GM19328 (cell line): ENCODE results near the gene FMNL3.
"Not testable (repeated sequence)": the region's sequence is repeated elsewhere in the genome, so short reads cannot be mapped to it uniquely, and the experiment has no call there.

Experiments
- ATAC-seq: cut with Tn5 transposase; IDR thresholded peaks from one replicate; pipeline ENCODE4 v1.9.1; 2021; ENCODE audit warnings: mild to moderate bottlenecking, moderate library complexity; ENCODE audit not compliant: unreplicated experiment

The FMNL3 gene

DNA sequence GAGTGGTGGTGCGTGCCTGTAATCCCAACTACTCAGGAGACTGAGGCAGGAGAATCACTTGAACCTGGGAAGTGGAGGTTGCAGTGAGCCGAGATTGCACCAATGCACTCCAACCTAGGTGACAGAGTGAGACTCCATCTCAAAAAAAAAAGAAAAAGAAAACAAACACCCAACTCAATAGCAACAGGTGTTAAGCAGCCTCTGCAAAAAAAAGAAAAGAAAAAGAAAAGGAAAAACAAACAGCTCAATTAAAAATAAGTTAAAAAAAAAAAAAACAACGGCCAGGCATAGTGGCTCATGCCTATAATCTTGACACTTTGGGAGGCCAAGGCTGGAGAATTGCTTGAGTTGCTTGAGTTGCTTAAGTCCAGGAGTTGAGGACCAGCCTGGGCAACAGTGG is 10.6 kb upstream of the FMNL3 start:
- not testable (repeated sequence) for ATAC-seq

DNA sequence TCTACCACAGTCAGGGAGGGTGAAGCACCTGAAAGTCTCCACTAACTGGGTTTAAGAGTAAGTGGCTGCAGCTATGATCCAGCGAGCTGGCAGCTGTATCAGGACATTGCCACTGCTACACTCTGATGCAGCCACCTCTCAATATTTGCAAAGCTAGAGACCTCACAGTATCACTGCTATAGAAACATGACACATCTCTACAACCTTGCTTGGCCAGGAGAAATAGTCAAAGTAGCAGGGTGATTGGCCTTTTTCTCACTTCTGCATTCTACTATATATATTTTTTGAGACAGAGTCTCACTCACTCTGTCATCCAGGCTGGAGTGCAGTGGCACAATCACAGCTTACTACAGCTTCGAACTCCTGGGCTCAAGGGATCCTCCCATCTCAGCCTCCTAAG is 9.3 kb upstream of the FMNL3 start:
- peak; percentile 83 for ATAC-seq

- ATAC-seq, result not testable (repeated sequence)
Measured at GRCh38 chr12:49713952-49714351, 6.7 kb upstream of the FMNL3 start.

- ATAC-seq, result no peak
Measured at GRCh38 chr12:49708851-49709250, 1.6 kb upstream of the FMNL3 start.

- ATAC-seq, result no peak
Measured at GRCh38 chr12:49707812-49708147, 575 bp upstream of the FMNL3 start.

DNA sequence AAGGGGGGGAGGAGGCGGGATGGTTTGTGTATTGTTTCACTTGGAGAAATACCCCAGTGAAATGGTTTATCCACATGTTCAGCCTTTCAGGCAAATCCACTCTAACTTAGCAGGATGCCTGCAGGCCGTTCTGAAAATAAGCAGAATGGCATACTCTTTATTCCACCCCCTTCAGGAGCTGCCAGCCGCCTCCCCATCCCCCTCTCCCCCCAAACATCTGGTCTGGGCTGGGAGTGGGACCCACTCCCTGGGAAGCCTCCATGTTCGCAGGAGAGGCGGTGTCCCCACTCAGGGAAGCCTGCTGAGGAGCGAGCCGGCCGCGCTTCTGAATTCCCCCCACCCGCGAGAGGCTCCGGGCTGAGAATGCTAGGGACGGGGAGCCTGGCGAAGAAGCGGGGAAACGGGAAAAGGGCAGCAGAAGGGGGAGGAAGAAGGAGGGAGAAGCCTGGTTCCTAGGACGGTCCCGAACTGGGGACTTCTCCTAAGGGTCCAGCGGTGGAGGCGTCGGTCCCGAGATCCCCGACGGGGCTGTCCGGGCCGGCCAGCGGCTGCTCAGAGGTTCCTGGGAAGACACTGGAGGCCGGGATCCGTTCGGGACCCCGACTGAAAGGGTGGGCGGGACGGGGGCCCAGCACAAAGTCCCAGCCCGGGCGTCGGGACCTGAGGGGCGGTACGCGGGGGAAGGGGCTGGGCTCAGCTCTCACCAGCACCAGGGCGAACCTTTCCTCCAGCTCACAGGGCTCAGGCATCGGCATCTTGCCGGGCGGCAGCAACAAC is 666 bp downstream of the FMNL3 start:
- peak; percentile 16 for ATAC-seq

DNA sequence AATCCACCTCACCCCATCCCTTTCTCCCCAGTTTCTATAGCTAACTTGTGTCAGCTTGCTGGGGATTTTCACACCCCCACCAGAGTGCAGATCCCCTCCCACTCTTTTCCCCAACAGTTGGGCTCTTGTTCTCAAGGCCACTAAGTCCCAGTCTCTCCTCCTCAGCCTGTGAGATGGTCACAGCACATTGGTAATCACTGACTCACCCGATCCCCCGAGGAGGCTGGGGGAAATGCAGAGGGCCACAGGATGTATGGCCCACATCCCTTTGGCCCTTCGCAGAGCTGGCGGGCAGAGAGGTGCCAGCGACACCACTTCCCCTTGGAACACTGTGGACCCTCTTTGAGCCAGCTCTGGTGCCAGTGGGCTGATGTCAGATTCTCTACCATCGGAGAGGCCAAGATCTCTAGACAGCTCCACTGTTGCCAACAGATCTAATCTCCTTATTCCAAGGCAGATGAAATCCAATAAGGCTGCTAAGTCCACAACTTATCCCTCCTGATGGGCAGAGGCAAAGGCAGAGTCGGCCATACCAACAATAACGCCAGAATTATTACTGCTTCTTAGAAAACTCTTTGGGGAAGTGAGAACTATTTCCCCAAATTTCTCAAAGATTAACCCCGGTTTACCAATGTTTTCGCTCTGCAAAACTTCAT is 1.6 kb downstream of the FMNL3 start:
- no peak for ATAC-seq

GRCh38 chr12:49703647-49704137 is 3.5 kb downstream of the FMNL3 start:
- ATAC-seq, result no peak

GRCh38 chr12:49702676-49703215 is 4.5 kb downstream of the FMNL3 start:
- ATAC-seq, result no peak

DNA sequence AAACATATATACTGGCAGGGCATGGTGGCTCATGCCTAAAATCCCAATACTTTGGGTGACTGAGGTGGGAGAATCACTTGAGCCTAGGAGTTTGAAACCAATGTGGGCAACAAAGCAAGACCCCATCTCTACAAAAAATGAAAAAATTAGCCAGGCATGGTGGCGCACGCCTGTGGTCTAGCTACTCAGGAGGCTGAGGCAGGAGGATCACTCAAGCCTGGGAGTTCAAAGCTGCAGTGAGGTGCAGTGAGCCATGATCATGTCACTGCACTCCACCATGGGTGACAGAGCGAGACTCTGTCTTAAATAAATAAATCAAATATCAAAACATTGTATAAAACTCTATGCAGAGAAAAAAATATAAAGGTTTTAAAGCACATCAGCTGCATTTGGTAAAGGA is 5.2 kb downstream of the FMNL3 start:
- no peak for ATAC-seq

DNA sequence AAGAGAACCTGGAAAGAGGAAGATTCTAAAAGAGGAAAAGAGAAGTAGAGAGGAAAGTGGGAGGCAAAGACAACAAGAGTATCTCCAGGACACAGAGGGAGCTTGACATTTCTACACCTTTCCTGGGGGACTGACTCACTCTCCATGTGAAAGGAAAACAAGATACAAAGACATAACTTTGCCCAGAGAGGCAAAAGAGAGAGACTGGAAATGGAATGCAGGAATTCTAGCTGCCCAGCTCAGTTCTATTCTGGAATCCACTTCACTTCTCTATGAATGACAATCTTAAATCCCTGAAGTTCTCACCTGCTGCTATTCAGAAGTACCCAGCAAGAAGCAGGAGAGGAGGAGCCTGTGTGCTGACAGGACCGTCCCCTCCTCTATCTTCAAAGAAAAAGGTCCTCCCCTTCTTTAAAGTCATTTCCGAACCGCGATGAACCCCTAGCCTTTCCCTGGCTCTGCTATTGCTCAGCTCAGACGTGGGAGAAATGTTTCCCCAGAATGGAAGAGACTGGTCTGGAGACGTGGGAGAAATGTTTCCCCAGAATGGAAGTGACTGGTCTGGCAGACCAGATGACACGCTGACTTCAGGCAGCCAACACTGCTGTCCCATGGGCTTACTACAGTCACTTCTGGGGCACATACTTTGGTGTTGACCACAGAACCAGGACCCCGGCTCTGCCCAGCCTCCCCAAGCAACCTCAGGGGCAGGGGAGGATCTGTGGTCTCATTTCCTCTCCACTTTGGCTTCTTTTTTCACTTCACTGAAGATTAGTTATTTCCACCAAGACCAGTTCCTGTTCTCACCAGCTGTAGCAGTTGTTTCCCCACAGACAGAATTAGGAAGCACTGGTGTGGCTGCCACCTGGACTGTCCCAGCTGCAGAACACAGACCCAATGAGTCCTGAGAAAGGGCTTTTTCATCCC is 8.3 kb downstream of the FMNL3 start:
- peak; percentile 63 for ATAC-seq

DNA sequence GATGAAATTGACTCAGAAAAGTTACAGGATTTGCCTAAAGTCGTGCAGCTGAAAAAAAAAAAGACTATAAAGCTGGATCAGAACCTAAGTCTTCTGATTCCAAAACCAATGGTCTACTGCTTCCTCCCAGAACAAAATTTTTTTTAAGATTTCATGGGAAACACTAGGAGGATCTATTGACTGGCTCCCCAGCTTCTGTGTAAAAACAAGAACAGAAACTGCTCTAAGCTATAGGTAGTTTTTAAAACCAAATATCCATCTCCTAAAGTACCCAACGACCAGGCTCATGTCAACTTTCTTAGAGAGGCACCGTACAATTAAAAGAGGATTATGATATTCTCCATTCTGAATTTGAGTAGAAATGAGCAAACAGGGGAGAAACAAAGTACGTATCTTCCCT is 9.4 kb downstream of the FMNL3 start:
- no peak for ATAC-seq

DNA sequence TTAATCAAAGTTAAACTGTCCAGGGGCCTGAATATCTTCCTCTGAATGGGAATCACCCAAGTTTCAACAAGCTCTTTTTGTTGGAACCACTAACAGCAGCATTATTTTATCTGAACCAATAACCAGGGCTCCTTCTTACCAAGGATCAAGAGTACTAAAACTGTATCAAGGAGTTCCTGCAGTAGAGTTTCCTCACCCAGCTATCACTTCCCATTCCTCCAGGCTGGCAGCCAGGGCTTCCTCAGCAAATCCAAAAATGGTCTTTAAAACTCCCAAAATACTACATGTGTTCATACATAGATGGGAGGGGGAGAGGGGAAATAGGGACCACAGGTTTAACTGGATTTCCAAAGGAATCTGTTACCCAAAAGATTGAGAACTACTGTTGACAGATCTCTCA is 10.5 kb downstream of the FMNL3 start:
- no peak for ATAC-seq

- no peak for ATAC-seq
Measured at GRCh38 chr12:49693931-49694444, 13.2 kb downstream of the FMNL3 start.

DNA sequence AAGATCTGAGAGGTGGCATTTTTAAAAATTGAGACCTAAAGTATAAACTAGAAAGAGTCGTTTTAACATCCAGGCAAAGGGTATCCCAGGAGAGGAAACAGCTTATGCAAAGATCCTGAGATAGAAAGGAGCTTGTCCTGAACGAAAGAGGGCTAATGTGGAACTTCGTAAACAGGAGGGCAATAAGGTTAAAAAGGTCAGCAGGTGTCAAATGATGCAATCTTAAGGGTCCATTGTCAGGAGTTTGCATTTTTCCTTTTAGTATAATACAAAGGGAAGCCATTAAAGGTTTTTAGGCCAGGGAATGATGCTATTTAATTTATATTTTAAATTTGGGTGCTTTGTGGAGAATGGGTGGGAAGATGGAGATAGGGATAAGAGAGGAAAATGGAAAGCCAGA is 14.4 kb downstream of the FMNL3 start:
- no peak for ATAC-seq

GRCh38 chr12:49689785-49690184 is 17.4 kb downstream of the FMNL3 start:
- no peak for ATAC-seq

DNA sequence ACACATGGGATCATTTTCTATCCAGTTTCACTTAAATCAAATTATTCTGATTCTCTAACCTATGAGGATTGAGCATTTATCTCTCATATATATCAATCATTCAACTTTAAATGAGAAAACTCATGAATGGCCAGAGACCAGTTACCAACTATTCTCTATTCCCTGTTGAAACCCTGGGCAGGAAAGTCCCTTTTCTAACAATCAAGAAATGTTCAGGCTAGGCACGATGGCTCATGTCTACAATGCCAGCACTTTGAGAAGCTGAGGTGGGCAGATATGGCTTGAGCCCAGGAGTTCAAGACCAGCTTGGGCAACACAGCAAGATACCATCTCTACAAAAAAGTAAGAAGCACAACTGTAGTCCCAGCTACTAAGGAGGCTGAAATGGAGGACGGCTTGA is 18.0 kb downstream of the FMNL3 start:
- ATAC-seq, result no peak

- ATAC-seq, result no peak
Measured at GRCh38 chr12:49687941-49688340, 19.3 kb downstream of the FMNL3 start.

DNA sequence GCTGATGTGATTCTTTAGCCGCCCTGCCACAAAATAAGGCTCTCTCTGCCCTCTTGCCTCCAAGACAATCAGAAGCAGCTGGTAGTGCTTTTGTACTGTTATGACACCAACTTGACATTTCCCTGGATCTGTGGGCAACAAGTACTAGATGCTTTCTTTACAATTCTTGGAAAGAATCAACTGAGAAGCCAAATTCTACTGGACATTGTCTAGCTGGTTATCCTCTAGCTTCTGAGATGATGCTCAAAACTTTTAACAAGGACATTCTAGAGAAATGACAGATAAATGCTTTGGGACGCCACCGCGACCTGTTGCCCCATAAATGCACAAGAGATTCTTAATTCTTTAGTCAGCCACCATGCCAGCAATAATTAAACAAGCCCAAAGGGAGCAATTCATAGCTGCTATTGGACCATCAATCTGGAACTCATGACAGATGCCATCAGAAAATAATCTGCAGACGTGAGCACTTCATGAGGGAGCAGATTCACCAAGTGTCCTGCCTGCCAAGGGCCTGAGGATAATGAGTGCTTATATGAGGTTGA is 22.8 kb downstream of the FMNL3 start:
- no peak for ATAC-seq

DNA sequence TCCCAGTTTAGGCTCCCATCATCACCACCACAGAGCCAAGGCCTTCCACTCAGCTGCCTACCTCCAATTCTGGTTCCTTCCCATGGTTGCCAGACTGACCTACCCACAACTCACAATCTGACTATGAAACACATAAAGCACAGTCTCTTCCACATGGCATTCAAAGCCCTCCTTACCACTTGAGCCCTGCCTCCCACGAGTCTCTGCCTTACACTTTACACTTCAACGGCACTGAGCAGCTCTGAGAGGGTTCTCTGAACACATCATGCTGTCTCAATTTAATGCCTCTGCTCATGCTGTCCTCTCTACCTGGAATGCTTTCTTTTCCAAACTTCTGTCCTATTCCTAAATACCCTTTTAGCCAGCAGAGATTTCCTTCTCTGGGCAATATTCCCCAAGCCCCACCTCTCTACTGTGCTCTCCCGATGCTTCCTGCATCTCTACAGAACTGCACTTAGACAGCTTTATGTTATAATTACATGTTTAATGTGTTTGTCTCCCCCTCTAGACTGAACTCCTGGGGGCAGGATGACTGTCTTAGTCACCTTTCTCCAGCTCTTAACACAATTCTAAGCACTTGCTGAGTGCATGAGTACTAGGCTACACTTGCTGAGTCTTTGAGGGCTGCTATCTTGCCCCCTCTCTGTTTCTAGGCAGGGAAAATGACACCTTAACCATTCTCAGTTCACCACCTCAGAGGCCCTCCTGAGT is 23.5 kb downstream of the FMNL3 start:
- no peak for ATAC-seq
